H1 (cell line): ENCODE results near the gene TFF2. TPM values are rescaled to one million over a fixed set of nuclear protein-coding genes. Genes with fewer than 3 reads are reported as not detected.

ENCODE experiments used
- CTCF ChIA-PET: fragments of 300-600 bp; sonication (Branson Sonifier 250); formaldehyde crosslinking; loops from one replicate; lab custom pipeline; 2021; ENCODE audit not compliant: partially characterized antibody; lab: Charles Lee
- POLR2A ChIA-PET: fragments of 300-600 bp; sonication (Branson Sonifier 250); formaldehyde crosslinking; loops from one replicate; lab custom pipeline; 2021; ENCODE audit warnings: inconsistent platforms; ENCODE audit not compliant: partially characterized antibody; lab: Charles Lee
- DNase-seq, 2 experiments: peaks; one replicate each; pipeline versions ENCODE4 v3.0.0 to v3.0.0-alpha.2; 2010 to 2022; ENCODE audit warnings: low spot score in 2 of 2, low read depth in 1 of 2, mixed read lengths in 1 of 2
- FAIRE-seq: peaks from 2 replicates; lab custom pipeline; 2011; peaks lifted over from hg19 to GRCh38; lab: Jason Lieb, UNC
- H2AFZ ChIP-seq: 2 replicates; pipeline ENCODE4 v1.8.1; 2012; ENCODE audit warnings: low read length, inconsistent platforms
- H2AK5ac ChIP-seq: 2 replicates; pipeline ENCODE4 v1.6.1; 2013; ENCODE audit warnings: low read depth, low read length
- H2BK120ac ChIP-seq: replicated peaks from 2 replicates; pipeline ENCODE3; 2013; ENCODE audit warnings: low read depth, low read length, inconsistent platforms
- H2BK12ac ChIP-seq: 2 replicates; pipeline ENCODE4 v1.6.1; 2013; ENCODE audit warnings: low read depth, low read length
- H2BK15ac ChIP-seq: 2 replicates; pipeline ENCODE4 v1.6.1; 2013; ENCODE audit warnings: low read length
- H2BK20ac ChIP-seq: 2 replicates; pipeline ENCODE4 v1.6.1; 2013; ENCODE audit warnings: low read length
- H2BK5ac ChIP-seq: 2 replicates; pipeline ENCODE4 v1.6.1; 2013; ENCODE audit warnings: low read depth, low read length
- H3K14ac ChIP-seq: 2 replicates; pipeline ENCODE4 v1.6.1; 2013; ENCODE audit warnings: inconsistent platforms; ENCODE audit not compliant: insufficient read length
- H3K18ac ChIP-seq: 2 replicates; pipeline ENCODE4 v1.6.1; 2013; ENCODE audit warnings: low read length; ENCODE audit errors: extremely low read depth
- H3K23ac ChIP-seq: 2 replicates; pipeline ENCODE4 v1.6.1; 2013; ENCODE audit warnings: inconsistent platforms; ENCODE audit not compliant: insufficient read length
- H3K23me2 ChIP-seq: 2 replicates; pipeline ENCODE4 v1.6.1; 2013; ENCODE audit warnings: low read depth, low read length
- H3K27ac ChIP-seq: 2 replicates; pipeline ENCODE4 v1.6.1; 2011; ENCODE audit warnings: low read depth, low read length, inconsistent platforms
- H3K27me3 ChIP-seq, 4 experiments: replicated peaks in 1 of 4; 1 replicate in 1 of 4; 2 replicates in 3 of 4; pipeline versions ENCODE4 v1.6.1 to v1.8.1; 2011 to 2013; ENCODE audit warnings: low read length in 3 of 4, mild to moderate bottlenecking in 3 of 4, inconsistent platforms in 2 of 4, mixed read lengths in 2 of 4, moderate library complexity in 1 of 4; ENCODE audit not compliant: control insufficient read depth in 3 of 4, insufficient read depth in 3 of 4; ENCODE audit errors: extremely low read depth in 1 of 4
- H3K36me3 ChIP-seq, 4 experiments: 2 replicates each; pipeline versions ENCODE4 v1.6.1 to v1.8.1; 2011 to 2013; ENCODE audit warnings: mild to moderate bottlenecking in 4 of 4, low read length in 3 of 4, moderate library complexity in 2 of 4, control low read depth in 1 of 4, inconsistent platforms in 1 of 4; ENCODE audit not compliant: insufficient read depth in 4 of 4, control insufficient read depth in 2 of 4
- H3K4ac ChIP-seq: replicated peaks from 2 replicates; pipeline ENCODE3; 2013; ENCODE audit warnings: low read length, low read depth, mixed read lengths, inconsistent platforms; ENCODE audit not compliant: insufficient read length
- H3K4me1 ChIP-seq, 4 experiments: replicated peaks in 1 of 4; 1 replicate in 1 of 4; 2 replicates in 3 of 4; pipeline versions ENCODE4 v1.6.1 to v1.8.1; 2011 to 2013; ENCODE audit warnings: low read length in 3 of 4, inconsistent platforms in 2 of 4, mixed read lengths in 1 of 4; ENCODE audit not compliant: insufficient read depth in 4 of 4, control insufficient read depth in 3 of 4
- H3K4me2 ChIP-seq, 2 experiments: 2 replicates each; pipeline versions ENCODE4 v1.6.1 to v1.8.1; 2011 to 2013; ENCODE audit warnings: low read depth in 2 of 2, low read length in 2 of 2, control low read depth in 1 of 2, inconsistent platforms in 1 of 2, mild to moderate bottlenecking in 1 of 2; ENCODE audit not compliant: insufficient read depth in 1 of 2
- H3K4me3 ChIP-seq, 4 experiments: fragments of 200-600, 300-600 bp in 1 of 4; sonication (generic), shearing (Covaris generic), sonication (Bioruptor Twin) in 1 of 4; 2 replicates each; pipeline versions ENCODE4 v1.5.1 to v1.8.1; 2011 to 2016; ENCODE audit warnings: low read length in 4 of 4, low read depth in 3 of 4, control low read depth in 2 of 4, inconsistent platforms in 2 of 4, mild to moderate bottlenecking in 2 of 4, mixed read lengths in 1 of 4, moderate library complexity in 1 of 4; ENCODE audit not compliant: insufficient read depth in 2 of 4; ENCODE audit errors: extremely low read depth in 1 of 4
- H3K56ac ChIP-seq: replicated peaks from 2 replicates; pipeline ENCODE3; 2013; ENCODE audit warnings: low read depth, mild to moderate bottlenecking, mixed read lengths, low read length, inconsistent platforms; ENCODE audit not compliant: insufficient read length
- H3K79me1 ChIP-seq: 2 replicates; pipeline ENCODE4 v1.6.1; 2013; ENCODE audit warnings: low read depth, low read length, control low read depth
- H3K79me2 ChIP-seq, 2 experiments: 2 replicates each; pipeline versions ENCODE4 v1.6.1 to v1.8.1; 2012 to 2013; ENCODE audit warnings: low read length in 2 of 2, mild to moderate bottlenecking in 2 of 2, inconsistent platforms in 1 of 2; ENCODE audit not compliant: insufficient read depth in 2 of 2, control insufficient read depth in 1 of 2
- H3K9ac ChIP-seq, 4 experiments: replicated peaks in 1 of 4; 1 replicate in 1 of 4; 2 replicates in 3 of 4; pipeline versions ENCODE4 v1.6.1 to v1.8.1; 2011 to 2013; ENCODE audit warnings: low read depth in 3 of 4, low read length in 3 of 4, control low read depth in 2 of 4, mild to moderate bottlenecking in 2 of 4, moderate library complexity in 2 of 4, inconsistent platforms in 1 of 4; ENCODE audit errors: extremely low read depth in 1 of 4
- H3K9me3 ChIP-seq, 2 experiments: 2 replicates each; pipeline versions ENCODE4 v1.6.1 to v1.8.1; 2012 to 2013; ENCODE audit warnings: mild to moderate bottlenecking in 2 of 2, moderate library complexity in 2 of 2, control low read depth in 1 of 2, inconsistent platforms in 1 of 2, low read depth in 1 of 2, low read length in 1 of 2, mixed read lengths in 1 of 2; ENCODE audit not compliant: insufficient read depth in 2 of 2
- H4K20me1 ChIP-seq, 2 experiments: replicated peaks in 1 of 2; 2 replicates each; pipeline versions ENCODE3 to v1.8.1; 2011 to 2013; ENCODE audit warnings: inconsistent platforms in 2 of 2, low read length in 2 of 2, mild to moderate bottlenecking in 1 of 2; ENCODE audit not compliant: insufficient read depth in 2 of 2, control insufficient read depth in 1 of 2
- H4K5ac ChIP-seq: 2 replicates; pipeline ENCODE4 v1.6.1; 2013; ENCODE audit warnings: low read length, low read depth, mixed read lengths, inconsistent platforms; ENCODE audit not compliant: insufficient read length
- H4K8ac ChIP-seq: 2 replicates; pipeline ENCODE4 v1.8.0; 2013; ENCODE audit warnings: mild to moderate bottlenecking, moderate library complexity, low read length, inconsistent platforms; ENCODE audit not compliant: insufficient read depth; ENCODE audit errors: extremely low read depth
- H4K91ac ChIP-seq: replicated peaks from 2 replicates; pipeline ENCODE3; 2013; ENCODE audit warnings: low read length, mixed read lengths, inconsistent platforms; ENCODE audit not compliant: insufficient read length
- ATF2 ChIP-seq: IDR thresholded peaks from 2 replicates; pipeline ENCODE4 v1.6.1; 2012; ENCODE audit warnings: low read length, inconsistent platforms
- BRCA1 ChIP-seq: IDR thresholded peaks from 2 replicates; pipeline ENCODE4 v1.6.1; 2012; ENCODE audit warnings: low read depth, low read length, improper control_type of control experiment
- CHD1 ChIP-seq: IDR thresholded peaks from 2 replicates; pipeline ENCODE4 v1.6.1; 2012; ENCODE audit warnings: low read depth, low read length, improper control_type of control experiment
- EZH2 ChIP-seq: fragments of 200-600 bp; sonication (generic); IDR thresholded peaks from 2 replicates; pipeline ENCODE4 v1.7.1; 2012; ENCODE audit warnings: low read depth, mild to moderate bottlenecking, moderate library complexity, low read length, inconsistent platforms; ENCODE audit not compliant: severe bottlenecking
- FOSL1 ChIP-seq: IDR thresholded peaks from 2 replicates; pipeline ENCODE4 v1.6.1; 2011; ENCODE audit warnings: mild to moderate bottlenecking, low read depth, low read length, moderate library complexity; ENCODE audit not compliant: insufficient read depth
- GABPA ChIP-seq: IDR thresholded peaks from 2 replicates; pipeline ENCODE4 v1.6.1; 2011; ENCODE audit warnings: mild to moderate bottlenecking, low read length, moderate library complexity, borderline replicate concordance; ENCODE audit not compliant: insufficient read depth
- JUND ChIP-seq: IDR thresholded peaks from 2 replicates; pipeline ENCODE4 v1.6.1; 2011; ENCODE audit warnings: mild to moderate bottlenecking, improper control_type of control experiment, low read length
- KDM1A ChIP-seq: fragments of 200-600, 300-600 bp; sonication (generic); IDR thresholded peaks from 2 replicates; pipeline ENCODE4 v1.7.1; 2016; ENCODE audit warnings: mild to moderate bottlenecking, low read length, borderline replicate concordance
- NRF1 ChIP-seq: IDR thresholded peaks from 2 replicates; pipeline ENCODE4 v1.6.1; 2011; ENCODE audit warnings: mild to moderate bottlenecking, low read depth, low read length, improper control_type of control experiment
- POLR2A ChIP-seq, 2 experiments: IDR thresholded peaks; 1 replicate in 1 of 2; 2 replicates in 1 of 2; pipeline ENCODE4 v1.6.1; 2011; ENCODE audit warnings: low read depth in 2 of 2, low read length in 2 of 2, mild to moderate bottlenecking in 2 of 2; ENCODE audit errors: control extremely low read depth in 1 of 2
- TAF1 ChIP-seq: IDR thresholded peaks from 2 replicates; pipeline ENCODE4 v1.6.1; 2011; ENCODE audit warnings: mild to moderate bottlenecking, low read depth, low read length
- WGBS, 2 experiments: shearing (Covaris generic) in 1 of 2; methylation state at CpG; one replicate each; pipeline versions ENCODE4 v1.1.6 to v1.1.7; 2013 to 2015; ENCODE audit warnings: low lambda C conversion rate in 2 of 2, mixed read lengths in 2 of 2, inconsistent platforms in 1 of 2, low coverage in 1 of 2, missing lambda C conversion rate in 1 of 2; ENCODE audit not compliant: insufficient replicate concordance in 2 of 2, insufficient coverage in 1 of 2, insufficient read length in 1 of 2; ENCODE audit errors: extremely low coverage in 1 of 2, missing lambda C conversion rate in 1 of 2; 5-methylcytosine and 5-hydroxymethylcytosine counted together
- polyA plus RNA-seq, 7 experiments: library from polyadenylated mRNA; depleted of rRNA in 3 of 7; stranded (reverse) in 5 of 7; unstranded in 2 of 7; fragments of >200 nt in 5 of 7; fragments of 200-250 nt in 2 of 7; gene quantifications; 1 replicate in 5 of 7; 2 replicates in 1 of 7; 4 replicates in 1 of 7; pipeline versions ENCODE4 v1.2.1 to v1.2.3, GENCODE V29; 2011 to 2013; ENCODE audit warnings: missing spikeins in 2 of 7, mixed read lengths in 2 of 7
- total RNA-seq: library from RNA; stranded (reverse); fragmentation: NEBNext Ultra II Directional; extraction: Animal tissue kit (Norgen Biotek cat#: 25700); gene quantifications from 2 replicates; pipeline ENCODE4 v1.2.1, GENCODE V29; 2021
- TF ChIP-seq, protein P1 (sequence below): IDR thresholded peaks from 2 replicates; pipeline ENCODE4 v1.6.1; 2011; ENCODE audit warnings: low read depth, mild to moderate bottlenecking, low read length; ENCODE audit not compliant: insufficient read depth

TFF2 gene
- total and polyA plus RNA-seq, 2 of the 8 experiments (the other 6 are each of a cell fraction or from before 2014, with no cell fraction given): not detected

- no peak for DNase-seq
- Histone ChIP-seq H3K79me1 (no peaks in the 10 kb centered on the region), H3K56ac (no peak overlapping the region), H4K20me1 (peaks cover 0 to 3% of the 10 kb centered on the region in 2 experiments), H2AFZ (no peak overlapping the region), H3K4ac (no peak overlapping the region), H2BK20ac (no peak overlapping the region), H3K14ac (no peak overlapping the region), H4K5ac (no peak overlapping the region), H3K4me1 (peaks cover 0 to 12% (median 9%) of the 10 kb centered on the region in 4 experiments; a peak in 3 of 7 replicates), H2AK5ac (no peak overlapping the region), H3K27me3 (0 out of 7 replicates have a peak, but pooled peaks cover 0 to 2% (median 0%) of the 10 kb centered on the region in 4 experiments), H3K23me2 (no peaks in the 10 kb centered on the region), H3K27ac (no peak overlapping the region), H2BK5ac (no peak overlapping the region), H2BK12ac (no peak overlapping the region), H3K18ac (no peak overlapping the region), H4K8ac (no peak overlapping the region), H3K9me3 (peaks cover 0 to 4% of the 10 kb centered on the region in 2 experiments; a peak in 1 of 4 replicates), H2BK15ac (no peak overlapping the region), H3K9ac (no peak overlapping the region), H3K4me3 (no peak overlapping the region), H4K91ac (no peak overlapping the region), H3K23ac (no peak overlapping the region), H3K79me2 (no peaks in the 10 kb centered on the region), H3K36me3 (no peaks in the 10 kb centered on the region), H3K4me2 (no peak overlapping the region), H2BK120ac (no peak overlapping the region)
- 93% methylated on average over 11 of the region's 11 CpGs; no CpG with 5 or more reads in 1 of the 2 experiments for WGBS, 2 experiments
- no peak for FAIRE-seq
- CTCF ChIA-PET: interaction anchor here (1.3 kb wide), 1 partner anchor 13 kb away, joined by 3 read pairs; no protein-coding TSS in a partner anchor
- POLR2A ChIA-PET: no interaction called here
- TF ChIP-seq CHD1 (no peak), GABPA (no peak), POLR2A (IDR thresholded peaks at IDR 0.05; ENCODE audit: control extremely low read depth in 1 of 2, low read depth in 2 of 2, low read length in 2 of 2) (no peak), ATF2 (no peak), FOSL1 (no peak), JUND (no peak), EZH2 (no peak), TAF1 (no peak), KDM1A (no peak), BRCA1 (no peak), NRF1 (no peak)
- TF ChIP-seq, protein P1, sequence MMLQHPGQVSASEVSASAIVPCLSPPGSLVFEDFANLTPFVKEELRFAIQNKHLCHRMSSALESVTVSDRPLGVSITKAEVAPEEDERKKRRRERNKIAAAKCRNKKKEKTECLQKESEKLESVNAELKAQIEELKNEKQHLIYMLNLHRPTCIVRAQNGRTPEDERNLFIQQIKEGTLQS: no peak
These were observed 35.3 kb upstream of the TFF2 start for GRCh38 chr21:42386034-42386591.
